ENCODE measurements around the gene GPX4. TPM values are rescaled to one million over a fixed set of nuclear protein-coding genes. Genes with fewer than 3 reads are reported as not detected.

GPX4 gene
- total RNA-seq, 4 donors from 2014 or later, result 267 to 359 (median 344) TPM

DNA sequence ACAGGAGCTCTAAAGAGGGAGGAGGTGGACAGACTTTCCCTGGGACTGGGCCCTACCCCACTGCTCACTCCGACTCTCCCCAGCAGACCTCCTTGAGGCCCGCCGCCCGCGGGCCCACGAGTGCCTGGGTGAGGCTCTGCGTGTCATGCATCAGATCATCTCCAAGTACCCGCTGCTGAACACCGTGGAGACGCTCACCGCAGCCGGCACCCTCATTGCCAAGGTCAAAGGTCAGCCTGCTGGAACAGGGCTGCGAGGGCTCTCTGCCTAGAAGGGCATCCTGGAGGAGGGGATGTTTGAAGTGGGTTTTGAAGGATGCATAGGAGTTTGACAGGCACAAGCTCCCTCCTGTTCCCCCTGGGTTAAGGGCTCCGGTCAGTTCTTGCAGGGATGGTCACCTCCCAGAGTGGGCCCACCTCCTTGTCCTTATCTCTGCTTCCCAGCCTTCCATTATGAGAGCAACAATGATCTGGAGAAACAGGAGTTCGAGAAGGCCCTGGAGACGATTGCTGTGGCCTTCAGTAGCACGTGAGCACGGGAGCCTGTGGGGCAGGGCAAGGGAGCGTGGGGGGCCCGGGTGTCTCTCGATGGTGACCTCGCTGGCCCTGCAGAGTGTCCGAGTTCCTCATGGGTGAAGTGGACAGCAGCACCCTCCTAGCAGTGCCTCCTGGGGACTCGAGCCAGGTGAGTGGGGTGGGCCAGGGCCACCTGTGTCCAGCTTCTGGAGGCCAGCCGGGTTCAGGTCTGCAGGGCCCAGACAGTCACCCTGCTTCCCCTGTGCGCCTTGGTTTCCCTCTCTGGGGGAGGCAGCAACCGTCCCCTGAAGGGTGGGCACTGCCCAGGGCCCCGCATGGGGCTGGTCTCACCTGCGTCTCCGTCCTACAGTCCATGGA lies 30.5 kb upstream of the GPX4 start:
- Histone ChIP-seq H3K36me3 (no peaks in the 10 kb centered on the region), H3K4me3 (no peak overlapping the region), H3K27ac (no peak overlapping the region), H3K9me3 (no peaks in the 10 kb centered on the region), H3K4me1 (peaks cover 50% of the 10 kb centered on the region), H3K27me3 (peaks cover 22% of the 10 kb centered on the region)
- WGBS, result 93% methylated on average over 12 of the region's 30 CpGs
- TF ChIP-seq POLR2A (IDR thresholded peaks at IDR 0.05) (no peak), EP300 (IDR thresholded peaks at IDR 0.05) (no peak), POLR2AphosphoS5 (IDR thresholded peaks at IDR 0.05) (no peak)
- TF ChIP-seq, protein P1, sequence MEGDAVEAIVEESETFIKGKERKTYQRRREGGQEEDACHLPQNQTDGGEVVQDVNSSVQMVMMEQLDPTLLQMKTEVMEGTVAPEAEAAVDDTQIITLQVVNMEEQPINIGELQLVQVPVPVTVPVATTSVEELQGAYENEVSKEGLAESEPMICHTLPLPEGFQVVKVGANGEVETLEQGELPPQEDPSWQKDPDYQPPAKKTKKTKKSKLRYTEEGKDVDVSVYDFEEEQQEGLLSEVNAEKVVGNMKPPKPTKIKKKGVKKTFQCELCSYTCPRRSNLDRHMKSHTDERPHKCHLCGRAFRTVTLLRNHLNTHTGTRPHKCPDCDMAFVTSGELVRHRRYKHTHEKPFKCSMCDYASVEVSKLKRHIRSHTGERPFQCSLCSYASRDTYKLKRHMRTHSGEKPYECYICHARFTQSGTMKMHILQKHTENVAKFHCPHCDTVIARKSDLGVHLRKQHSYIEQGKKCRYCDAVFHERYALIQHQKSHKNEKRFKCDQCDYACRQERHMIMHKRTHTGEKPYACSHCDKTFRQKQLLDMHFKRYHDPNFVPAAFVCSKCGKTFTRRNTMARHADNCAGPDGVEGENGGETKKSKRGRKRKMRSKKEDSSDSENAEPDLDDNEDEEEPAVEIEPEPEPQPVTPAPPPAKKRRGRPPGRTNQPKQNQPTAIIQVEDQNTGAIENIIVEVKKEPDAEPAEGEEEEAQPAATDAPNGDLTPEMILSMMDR (IDR thresholded peaks at IDR 0.05), result no peak
- no peak for DNase-seq (ENCODE audit: low spot score in 2 of 2)

DNA sequence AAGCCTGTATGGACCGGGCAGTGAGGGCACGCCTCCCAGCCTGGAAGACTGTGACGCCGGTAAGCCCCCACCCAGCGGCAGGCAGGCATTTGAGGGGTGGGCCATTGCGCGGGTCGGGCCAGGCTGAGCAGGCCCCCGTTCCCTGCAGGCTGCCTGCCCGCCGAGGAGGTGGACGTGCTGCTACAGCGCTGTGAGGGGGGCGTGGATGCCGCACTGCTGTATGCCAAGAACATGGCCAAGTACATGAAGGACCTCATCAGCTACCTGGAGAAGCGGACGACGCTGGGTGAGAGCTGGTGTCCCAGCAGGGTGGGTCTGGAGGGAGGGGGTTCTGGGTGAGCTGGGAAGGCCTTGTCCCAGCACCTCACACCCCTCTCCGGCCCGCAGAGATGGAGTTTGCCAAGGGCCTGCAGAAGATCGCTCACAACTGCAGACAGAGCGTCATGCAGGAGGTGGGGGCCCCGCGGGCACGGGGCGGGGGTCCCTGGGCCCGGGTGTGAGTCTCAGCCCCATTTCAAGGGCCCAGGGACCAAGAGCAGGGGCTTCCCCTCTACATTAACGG lies 29.8 kb upstream of the GPX4 start:
- H3K4me3 ChIP-seq, result peak overlapping the region; percentile 33
- H3K27ac ChIP-seq, result no peak overlapping the region
- peaks cover 15% of the 10 kb centered on the region for H3K27me3 ChIP-seq
- WGBS, result 72% methylated on average over 11 of the region's 28 CpGs
- H3K4me1 ChIP-seq, result peaks cover 47% of the 10 kb centered on the region
- H3K9me3 ChIP-seq, result no peaks in the 10 kb centered on the region
- DNase-seq (ENCODE audit: low spot score in 2 of 2), result no peak
- TF ChIP-seq POLR2A (IDR thresholded peaks at IDR 0.05) (no peak), EP300 (IDR thresholded peaks at IDR 0.05) (no peak), POLR2AphosphoS5 (IDR thresholded peaks at IDR 0.05) (no peak)
- TF ChIP-seq, protein P1 (IDR thresholded peaks at IDR 0.05), result no peak
- H3K36me3 ChIP-seq, result no peaks in the 10 kb centered on the region

DNA sequence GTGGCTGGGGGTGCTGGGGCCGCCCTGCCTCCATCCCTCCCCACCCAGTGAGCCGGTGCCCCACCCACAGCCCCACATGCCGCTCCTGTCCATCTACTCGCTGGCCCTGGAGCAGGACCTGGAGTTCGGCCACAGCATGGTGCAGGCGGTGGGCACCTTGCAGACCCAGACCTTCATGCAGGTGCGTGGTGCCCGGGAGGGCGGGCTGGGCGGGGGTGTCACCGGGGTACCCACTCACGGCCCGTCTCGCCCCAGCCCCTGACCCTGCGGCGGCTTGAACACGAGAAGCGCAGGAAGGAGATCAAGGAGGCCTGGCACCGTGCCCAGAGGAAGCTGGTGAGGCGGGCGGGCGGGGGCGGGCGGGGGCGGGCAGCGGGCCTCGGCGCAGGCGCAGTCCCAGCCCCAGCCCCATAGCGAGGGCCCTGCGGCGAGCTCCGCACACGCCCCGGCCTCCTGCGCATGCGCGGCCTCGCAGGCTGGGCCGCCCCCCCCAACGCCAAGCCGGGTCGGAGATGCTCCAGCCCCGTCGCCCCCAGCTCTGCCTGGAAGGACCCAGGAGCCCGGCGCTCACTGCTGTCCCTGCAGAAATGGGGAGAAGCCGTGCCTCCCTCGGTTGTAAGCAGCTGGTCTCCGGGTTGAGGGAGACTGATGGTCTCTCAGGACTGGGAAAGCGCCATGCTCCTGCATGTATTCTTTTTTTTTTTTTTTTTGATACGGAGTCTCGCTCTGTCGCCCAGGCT lies 29.1 kb upstream of the GPX4 start:
- no peak overlapping the region for H3K27ac ChIP-seq

DNA sequence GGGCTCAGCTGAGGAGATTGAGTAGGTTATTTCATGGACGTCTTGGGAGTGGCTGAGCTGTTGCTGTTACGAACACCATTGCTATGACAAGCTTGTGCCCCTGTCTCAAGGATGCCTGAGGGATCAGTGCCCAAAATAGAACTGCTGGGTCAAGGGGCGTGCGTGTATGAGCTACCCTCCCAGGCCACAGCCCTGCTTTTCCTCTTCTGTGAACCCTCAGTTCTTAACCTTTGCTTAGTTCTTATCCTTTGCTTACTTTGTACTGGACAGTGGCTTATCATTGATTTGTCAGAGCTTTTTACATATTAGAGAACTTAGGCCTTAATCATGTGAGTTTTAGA lies 27.8 kb upstream of the GPX4 start:
- Histone ChIP-seq H3K9me3 (no peaks in the 10 kb centered on the region), H3K27ac (no peak overlapping the region), H3K4me3 (no peak overlapping the region), H3K27me3 (peaks cover 3% of the 10 kb centered on the region), H3K36me3 (peaks cover 12% of the 10 kb centered on the region), H3K4me1 (peaks cover 36% of the 10 kb centered on the region)
- DNase-seq (ENCODE audit: low spot score in 2 of 2), result no peak
- TF ChIP-seq POLR2A (IDR thresholded peaks at IDR 0.05), result no peak
- 68% methylated on average over 4 of the region's 4 CpGs for WGBS

More for the DNA sequence above, 29.1 kb upstream of the GPX4 start:
- DNase-seq (ENCODE audit: low spot score in 2 of 2), result peak; percentile 91 to 93
- H3K4me3 ChIP-seq, result peak overlapping the region; percentile 33
- peaks cover under 1% of the 10 kb centered on the region for H3K36me3 ChIP-seq
- no peaks in the 10 kb centered on the region for H3K9me3 ChIP-seq
- peaks cover 10% of the 10 kb centered on the region for H3K27me3 ChIP-seq
- TF ChIP-seq POLR2A (IDR thresholded peaks at IDR 0.05), result no peak
- TF ChIP-seq EP300 (IDR thresholded peaks at IDR 0.05), result no peak
- TF ChIP-seq POLR2AphosphoS5 (IDR thresholded peaks at IDR 0.05), result no peak
- TF ChIP-seq, protein P1 (IDR thresholded peaks at IDR 0.05), result no peak
- peaks cover 41% of the 10 kb centered on the region for H3K4me1 ChIP-seq
- WGBS, result 44% methylated on average over 12 of the region's 54 CpGs

DNA sequence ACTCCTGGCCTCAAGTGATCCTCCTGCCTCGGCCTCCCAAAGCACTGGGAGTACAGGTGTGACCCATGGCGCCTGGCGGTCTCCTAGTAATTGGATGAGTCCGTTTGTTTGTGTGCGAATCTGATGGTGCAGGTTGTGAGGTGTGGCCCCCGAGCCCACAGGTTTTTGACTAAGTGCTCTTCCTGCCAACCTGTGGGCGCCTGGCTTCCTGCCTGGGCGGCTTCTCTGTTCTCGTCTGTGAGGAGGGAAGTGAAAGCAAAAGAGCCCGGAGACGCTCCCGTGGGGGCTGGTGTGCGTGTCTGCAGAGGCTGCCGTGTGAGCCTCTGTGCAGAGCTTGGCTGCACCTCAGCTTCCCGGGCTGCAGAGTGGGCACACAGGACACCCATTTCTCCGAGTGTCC lies 26.8 kb upstream of the GPX4 start:
- 28% methylated on average over 12 of the region's 16 CpGs for WGBS
- H3K36me3 ChIP-seq, result peaks cover 12% of the 10 kb centered on the region
- DNase-seq (ENCODE audit: low spot score in 2 of 2), result peak in 1 of 2 donors; percentile 77

More for the DNA sequence above, 26.8 kb upstream of the GPX4 start:
- H3K9me3 ChIP-seq, result no peaks in the 10 kb centered on the region
- H3K27me3 ChIP-seq, result no peaks in the 10 kb centered on the region
- H3K4me1 ChIP-seq, result peaks cover 37% of the 10 kb centered on the region
- no peak overlapping the region for H3K27ac ChIP-seq
- peak overlapping the region; percentile 31 for H3K4me3 ChIP-seq
- TF ChIP-seq EP300 (IDR thresholded peaks at IDR 0.05) (no peak), POLR2A (IDR thresholded peaks at IDR 0.05) (no peak), POLR2AphosphoS5 (IDR thresholded peaks at IDR 0.05) (no peak)
- TF ChIP-seq, protein P1 (IDR thresholded peaks at IDR 0.05), result no peak

All from suprapubic skin (tissue), 4 donors.